Measurements from ENCODE around the gene LACTBL1.
A peak's percentile ranks its signal among the peaks of the same experiment; 100 is the strongest.
"Not testable (repeated sequence)": the region's sequence is repeated elsewhere in the genome, so short reads cannot be mapped to it uniquely, and the experiment has no call there.

LACTBL1 gene, protein sequence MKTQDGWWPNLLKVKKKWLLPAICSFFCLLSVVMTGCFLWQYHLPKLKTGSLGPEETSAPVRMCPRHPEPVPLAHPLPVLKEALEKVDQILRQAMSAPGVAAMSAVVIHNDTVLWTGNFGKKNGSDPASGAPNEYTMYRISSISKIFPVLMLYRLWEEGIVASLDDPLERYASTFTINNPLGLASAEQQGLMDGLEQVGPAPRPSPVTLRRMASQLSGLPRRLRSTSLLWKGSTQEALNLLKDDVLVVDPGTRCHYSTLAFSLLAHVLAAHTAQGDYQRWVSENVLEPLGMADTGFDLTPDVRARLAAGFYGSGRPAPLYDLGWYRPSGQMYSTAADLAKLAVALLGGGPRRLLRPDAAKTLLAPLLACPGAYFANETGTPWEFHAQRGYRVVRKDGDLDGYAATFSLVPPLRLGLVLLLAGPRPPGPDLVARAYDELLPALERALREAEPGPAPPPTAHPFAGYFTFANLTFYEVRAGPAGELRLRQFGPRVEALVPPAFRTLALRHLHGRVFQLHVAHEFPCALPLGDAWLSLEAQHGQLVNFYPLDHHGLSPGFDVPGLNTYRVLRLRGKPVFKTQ

DNA sequence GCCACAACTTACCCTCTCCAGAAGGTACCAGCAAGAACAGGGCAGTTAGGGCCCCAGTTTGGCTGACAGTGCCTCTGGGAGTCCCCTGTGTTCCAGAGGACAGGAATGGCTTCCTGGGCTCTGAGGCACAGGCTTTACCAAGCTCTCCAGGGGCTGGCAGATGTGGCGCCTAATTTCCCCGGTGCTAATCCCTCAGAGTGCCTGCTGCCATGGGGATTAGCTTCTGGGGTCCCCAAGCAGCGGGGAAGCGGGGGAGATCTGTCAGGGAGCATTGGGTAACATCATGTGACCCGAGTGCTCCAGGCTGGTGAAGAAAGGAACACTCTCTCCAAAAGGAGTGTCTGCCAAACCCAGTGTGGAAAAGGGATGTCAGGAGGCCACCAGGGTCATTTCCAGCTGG is at the start of gene LACTBL1:
Gene LACTBL1, minus strand, starts transcription at position 107 of the 400 bp plus-strand sequence. CDS start 550 bp downstream, outside the sequence.
- no peak for DNase-seq (ENCODE audit: low spot score)

DNA sequence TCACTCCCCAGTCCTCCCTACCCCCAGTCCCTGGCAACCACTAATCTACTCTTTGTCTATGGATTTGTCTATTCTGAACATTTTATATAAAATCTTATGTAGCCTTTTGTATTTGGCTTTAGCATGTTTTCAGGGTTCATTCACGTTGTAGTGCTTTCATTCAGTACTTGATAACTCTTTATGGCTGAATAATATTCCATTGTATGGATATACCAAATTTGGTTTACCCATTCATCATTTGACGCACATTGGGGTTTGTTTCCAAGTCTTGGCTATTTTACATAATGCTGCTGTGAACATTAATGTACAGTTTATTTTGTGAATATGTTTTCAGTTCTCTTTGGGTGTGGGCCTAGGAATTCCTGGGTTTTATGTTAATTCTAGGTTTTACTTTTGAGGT is 49.2 kb upstream of the LACTBL1 start:
- DNase-seq (ENCODE audit: low spot score) = no peak

DNA sequence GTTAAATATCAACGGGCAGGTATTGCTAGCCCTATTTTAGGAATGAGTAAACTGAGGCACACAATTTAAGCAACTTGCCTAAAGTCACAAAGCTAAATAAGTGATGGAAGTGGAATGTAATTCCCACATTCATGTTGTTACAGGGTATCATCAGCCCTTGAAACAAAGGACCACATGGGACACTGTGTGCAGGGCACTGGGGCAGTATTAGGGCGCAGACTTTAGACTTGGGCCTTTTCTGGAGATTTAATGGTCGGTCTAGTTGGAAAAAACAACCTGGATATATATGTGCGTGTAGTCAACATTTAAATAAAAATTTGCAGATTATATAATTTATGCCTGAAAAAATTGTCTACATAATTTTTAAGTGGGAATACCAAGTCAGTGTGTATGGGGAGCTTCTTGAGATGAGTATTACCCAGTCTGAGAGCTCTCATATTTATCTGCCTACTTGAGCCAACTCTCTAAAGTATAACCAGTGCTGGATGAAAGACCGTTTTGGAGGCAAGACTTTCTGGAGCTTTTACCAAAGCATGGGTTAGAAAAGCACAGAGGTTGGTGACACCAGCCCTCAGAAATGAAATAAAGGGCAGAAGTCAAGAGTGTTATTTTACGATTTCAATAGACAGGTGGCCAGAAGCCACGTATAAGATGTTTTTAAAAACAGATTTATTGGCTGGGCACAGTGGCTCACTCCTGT is 48.2 kb upstream of the LACTBL1 start:
- no peak for DNase-seq (ENCODE audit: low spot score)

DNA sequence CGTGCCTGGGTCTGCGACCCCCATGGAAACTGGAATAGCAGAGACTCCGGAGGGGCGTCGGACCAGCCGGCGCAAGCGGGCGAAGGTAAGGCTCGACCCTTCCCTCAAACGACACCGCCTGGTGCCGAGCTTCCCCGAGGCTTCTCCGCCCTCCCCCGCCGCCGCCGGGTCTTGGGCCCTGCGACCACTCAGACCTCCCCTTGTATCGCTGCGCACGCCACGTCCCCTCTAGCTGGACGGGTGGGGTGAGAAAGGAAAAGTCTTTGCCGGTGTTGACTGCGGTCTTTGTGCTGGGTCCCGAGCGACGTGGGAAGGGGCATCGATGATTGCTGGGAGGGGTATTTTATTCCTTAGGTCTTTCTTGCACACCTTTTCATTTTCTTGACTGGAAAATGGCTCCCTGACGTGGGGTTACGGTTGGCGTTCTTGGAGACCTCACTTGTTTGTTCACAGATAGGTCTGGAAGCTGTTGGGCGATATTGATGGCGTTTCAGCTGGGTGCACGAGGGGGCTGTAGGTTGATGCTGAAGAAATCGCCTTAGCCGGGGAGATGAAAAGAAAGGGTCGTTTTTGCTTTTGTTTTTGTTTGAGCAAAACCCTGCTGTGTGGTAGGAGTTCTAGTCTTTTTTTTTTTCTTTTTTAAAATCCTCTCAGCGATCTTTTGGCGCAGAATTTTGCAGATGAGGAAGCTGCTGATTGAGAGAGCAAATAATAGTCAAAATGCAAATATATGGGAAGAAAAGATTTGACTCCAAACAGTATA is 47.4 kb upstream of the LACTBL1 start:
- peak; percentile 10 for DNase-seq (ENCODE audit: low spot score)

DNA sequence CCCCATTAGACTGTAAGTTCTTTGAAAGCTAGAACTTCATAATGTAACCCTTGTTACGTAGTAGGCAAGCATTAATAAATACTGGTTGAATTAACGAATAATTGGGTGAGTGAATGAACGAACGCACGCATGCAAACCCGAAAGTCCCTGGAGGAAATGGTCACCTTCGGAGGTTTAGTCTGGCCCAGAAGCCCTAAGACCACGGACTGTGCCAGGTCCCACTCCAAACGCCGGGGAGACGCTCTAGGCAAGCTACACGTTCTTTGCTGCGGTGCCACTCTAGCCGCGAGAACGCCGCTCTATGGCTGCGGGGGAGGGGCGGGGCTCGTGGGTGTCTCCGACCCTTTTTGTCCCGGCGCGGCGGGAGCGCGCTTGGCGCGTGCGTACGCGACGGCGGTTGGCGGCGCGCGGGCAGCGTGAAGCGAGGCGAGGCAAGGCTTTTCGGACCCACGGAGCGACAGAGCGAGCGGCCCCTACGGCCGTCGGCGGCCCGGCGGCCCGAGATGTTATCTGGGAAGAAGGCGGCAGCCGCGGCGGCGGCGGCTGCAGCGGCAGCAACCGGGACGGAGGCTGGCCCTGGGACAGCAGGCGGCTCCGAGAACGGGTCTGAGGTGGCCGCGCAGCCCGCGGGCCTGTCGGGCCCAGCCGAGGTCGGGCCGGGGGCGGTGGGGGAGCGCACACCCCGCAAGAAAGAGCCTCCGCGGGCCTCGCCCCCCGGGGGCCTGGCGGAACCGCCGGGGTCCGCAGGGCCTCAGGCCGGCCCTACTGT is 46.6 kb upstream of the LACTBL1 start, which contains the start of gene KDM1A:
Gene KDM1A, plus strand, starts transcription at position 375 of the 769 bp plus-strand sequence. Its CDS starts 129 bp downstream, at position 504.
- DNase-seq (ENCODE audit: low spot score) = peak; percentile 90

DNA sequence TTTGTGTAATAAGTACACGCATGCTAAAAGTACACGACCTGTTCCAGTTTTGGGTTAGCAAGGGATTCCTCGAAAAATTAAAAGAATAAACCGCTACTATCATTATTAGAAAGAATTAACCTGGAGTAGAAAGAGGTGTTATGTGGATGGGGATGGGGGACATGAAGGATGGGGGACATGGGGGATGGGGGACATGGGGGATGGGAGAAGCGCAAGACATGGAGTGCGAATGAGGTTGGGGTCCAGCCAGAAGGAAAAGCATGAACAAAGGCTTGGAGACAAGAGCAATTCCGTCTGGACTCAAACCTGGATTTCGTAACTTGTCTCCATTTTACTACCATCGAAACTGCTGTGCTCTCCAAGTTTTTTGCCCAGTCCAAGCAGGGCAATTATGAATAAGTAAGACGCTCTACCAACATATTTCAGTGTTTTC is 46.0 kb upstream of the LACTBL1 start:
- DNase-seq (ENCODE audit: low spot score) = no peak

DNA sequence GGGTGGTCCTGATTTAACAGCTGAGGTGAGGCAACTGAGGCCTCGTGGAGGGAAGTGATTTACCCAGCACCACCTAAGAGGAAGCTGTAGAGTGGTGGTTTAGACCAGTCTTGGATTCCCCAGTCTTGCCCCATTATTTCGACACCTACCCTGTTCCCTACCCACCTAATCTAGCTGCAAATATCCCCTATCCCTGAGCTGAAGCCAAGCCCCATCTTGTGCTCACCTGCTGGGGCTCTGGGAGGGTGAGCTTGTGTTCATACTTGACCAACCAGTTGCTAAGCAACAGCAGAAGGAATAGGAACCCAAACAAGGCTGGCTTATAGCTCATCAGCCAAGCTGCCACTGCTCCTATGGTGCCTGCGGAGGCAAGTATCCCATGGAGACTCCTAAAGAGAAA is 41.0 kb upstream of the LACTBL1 start:
- no peak for DNase-seq (ENCODE audit: low spot score)

DNA sequence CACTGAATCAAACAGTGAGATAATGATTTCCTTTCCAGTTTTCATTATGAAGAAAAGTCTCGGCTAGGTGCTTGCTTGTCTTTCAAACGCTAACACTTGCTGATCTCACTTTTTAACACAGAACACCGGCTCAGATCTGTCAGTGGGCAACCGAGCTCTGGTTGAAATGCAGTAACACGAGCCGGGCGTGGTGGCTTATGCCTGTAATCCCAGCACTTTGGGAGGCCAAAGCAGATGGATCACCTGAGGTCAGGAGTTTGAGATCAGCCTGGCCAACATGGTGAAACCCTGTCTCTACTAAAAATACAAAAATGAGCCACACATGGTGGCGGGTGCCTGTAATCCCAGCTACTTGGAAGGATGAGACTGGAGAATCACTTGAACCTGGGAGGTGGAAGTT is 37.4 kb upstream of the LACTBL1 start:
- DNase-seq (ENCODE audit: low spot score) = not testable (repeated sequence)

DNA sequence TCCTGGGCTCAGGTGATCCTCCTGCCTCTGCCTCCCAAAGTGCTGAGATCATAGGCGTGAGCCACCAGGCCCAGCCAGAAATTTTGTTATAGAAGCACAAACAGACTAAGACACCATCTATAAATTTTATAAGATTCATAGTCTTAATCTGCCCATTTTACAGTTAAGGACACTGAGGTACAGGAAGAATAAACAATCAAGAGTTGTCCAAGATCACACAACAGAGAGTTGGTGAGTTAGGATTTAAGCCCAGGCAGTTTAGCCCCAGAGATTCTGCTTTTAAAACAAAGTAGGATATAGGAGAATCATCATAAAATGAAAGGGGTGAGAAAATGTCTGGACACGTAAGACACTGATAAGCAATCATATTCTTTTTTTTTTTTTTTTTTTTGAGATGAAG is 36.2 kb upstream of the LACTBL1 start:
- DNase-seq (ENCODE audit: low spot score) = no peak

DNA sequence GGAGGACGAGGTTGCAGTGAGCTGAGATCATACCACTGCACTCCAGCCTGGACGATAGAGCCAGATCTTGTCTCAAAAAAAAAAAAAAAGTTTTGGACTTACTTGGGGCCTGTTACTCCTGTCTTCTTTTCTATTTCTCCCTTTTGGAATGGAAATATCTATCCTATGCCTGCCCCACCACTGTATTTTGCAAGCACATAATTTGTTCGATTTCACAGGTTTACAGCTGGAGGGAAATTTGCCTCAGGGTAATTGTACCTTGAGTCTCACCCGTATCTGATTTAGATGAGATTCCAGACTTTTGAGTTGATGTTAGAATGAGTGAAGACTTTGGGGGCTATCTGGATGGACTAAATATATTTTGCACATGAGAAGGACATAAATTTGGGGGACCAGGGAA is 34.4 kb upstream of the LACTBL1 start:
- DNase-seq (ENCODE audit: low spot score) = no peak

DNA sequence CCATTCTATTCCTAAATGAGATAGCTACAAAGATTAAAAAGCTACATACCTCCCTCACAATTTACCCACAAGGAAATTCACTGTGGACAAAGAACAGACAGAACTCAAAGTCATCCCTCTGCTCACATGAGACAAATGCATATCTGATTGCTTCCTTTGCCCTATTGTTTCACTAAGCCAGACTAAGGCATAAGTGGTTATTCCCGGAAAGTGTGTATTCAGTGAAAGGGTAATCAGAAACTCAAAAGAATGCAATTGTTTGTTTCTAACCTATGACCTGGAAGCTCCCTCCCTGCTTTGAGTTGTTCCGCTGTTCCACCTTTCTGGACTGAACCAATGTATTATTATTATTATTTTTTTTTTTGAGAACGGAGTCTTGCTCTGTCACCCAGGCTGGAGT is 32.1 kb upstream of the LACTBL1 start:
- not testable (repeated sequence) for DNase-seq (ENCODE audit: low spot score)

DNA sequence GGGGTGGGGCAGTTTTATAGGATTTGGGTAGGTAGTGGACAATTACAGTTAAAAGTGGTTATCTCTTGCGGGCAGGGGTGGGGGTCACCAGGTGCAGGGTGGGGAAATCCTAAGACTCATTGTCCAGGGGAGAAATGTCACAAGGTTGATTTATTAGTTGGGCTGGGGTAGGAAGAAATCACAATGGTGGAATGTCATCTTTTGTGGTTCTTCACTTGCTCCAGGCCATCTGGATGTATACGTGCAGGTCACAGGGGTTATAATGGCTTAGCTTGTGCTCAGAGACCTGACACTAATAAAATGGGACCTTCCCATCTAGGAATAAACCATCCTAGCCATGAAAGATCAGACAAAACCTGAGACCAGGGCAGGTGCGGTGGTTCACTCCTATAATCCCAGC is 31.4 kb upstream of the LACTBL1 start:
- no peak for DNase-seq (ENCODE audit: low spot score)

DNA sequence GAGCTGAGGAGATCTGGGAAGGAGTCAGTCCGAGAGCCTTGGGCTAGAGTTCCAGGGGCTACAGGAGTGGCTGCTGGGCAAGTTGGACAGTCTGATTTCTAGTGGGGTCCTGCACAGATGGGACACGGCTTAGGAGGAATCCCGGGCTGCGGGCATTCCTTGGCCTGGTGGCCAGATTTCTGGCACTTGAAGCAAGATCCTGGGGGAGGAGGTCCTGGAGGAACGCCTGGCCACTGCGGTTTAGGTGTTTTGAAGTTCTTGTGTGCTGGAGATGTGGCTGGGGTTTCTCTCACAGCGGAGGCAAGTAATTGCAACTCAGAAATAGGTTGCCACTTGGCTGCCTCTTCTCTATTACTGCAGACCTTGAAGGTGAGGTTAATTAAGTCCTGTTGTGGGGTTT is 29.6 kb upstream of the LACTBL1 start:
- DNase-seq (ENCODE audit: low spot score) = not testable (repeated sequence)

DNA sequence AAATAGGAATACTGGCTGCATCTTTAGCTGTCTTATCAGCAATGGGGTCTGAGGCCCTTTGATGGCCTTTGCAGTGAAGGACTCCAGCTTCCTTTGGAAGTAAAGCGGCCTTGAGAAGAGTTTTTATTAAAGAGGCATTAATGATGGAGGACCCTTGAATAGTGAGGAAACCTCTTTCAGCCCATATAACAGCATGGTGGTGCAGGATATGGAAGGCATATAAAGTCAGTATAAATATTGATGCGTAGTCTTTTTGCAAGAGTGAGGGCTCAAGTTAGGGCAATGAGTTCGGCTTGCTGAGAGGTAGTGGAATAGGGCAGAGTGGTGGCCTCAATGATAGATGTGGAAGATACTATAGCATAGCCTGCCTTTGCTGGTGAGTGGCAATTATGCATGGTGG is 27.5 kb upstream of the LACTBL1 start:
- DNase-seq (ENCODE audit: low spot score) = not testable (repeated sequence)

DNA sequence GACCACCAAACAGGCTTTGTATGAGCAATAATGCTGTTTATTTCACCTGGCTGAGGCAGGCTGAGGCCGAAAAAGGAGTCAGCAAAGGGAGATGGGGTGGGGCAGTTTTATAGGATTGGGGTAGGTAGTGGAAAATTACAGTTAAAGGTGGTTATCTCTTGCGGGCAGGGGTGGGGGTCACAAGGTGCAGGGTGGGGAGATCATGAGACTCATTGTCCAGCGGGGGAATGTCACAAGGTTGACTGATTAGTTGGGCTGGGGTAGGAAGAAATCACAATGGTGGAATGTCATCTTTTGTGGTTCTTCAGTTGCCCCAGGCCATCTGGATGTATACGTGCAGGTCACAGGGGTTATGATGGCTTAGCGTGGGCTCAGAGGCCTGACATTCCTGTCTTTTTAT is 24.9 kb upstream of the LACTBL1 start:
- DNase-seq (ENCODE audit: low spot score) = not testable (repeated sequence)

DNA sequence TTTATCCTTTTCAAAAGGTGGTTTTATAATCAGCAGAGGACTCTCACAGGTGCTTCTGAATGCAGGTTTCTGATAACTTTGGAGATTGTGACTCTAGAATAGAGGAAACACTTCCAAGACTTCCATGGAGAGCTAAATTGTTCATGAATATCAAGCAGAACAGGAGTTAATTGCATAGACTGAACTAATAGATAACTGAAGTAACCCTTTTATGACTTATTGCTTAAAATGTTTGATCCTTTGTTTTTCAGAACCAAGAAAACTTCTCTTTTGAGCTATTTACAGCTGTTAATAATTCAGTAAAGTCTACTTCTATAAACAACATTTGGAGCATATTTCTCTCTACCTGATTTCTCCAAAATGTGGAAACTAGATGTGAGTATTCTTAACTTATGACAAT is 23.1 kb upstream of the LACTBL1 start:
- no peak for DNase-seq (ENCODE audit: low spot score)

DNA sequence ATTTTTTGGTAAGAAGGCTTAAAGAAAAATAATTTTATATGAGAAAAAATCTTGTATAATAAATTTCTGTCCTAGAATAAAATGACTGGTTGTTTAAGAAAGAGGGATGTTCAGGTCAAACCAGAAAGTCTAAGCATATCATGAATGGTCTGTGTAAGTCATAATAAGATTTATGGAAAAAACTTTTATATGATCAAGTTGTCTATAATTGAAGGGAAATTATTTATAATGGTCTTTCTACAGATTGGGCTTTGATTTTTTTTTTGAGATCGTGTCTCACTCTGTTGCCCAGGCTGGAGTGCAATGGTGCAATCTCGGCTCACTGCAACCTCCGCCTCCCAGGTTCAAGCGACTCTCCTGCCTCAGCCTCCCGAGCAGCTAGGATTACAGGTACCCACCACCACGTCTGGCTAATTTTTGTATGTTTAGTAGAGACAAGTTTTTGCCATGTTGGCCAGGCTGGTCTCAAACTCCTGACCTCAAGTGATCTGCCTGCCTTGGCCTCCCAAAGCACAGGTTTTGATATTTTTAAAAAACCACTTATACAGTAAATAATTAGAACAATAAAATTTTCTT is 20.6 kb upstream of the LACTBL1 start:
- DNase-seq (ENCODE audit: low spot score) = not testable (repeated sequence)

DNA sequence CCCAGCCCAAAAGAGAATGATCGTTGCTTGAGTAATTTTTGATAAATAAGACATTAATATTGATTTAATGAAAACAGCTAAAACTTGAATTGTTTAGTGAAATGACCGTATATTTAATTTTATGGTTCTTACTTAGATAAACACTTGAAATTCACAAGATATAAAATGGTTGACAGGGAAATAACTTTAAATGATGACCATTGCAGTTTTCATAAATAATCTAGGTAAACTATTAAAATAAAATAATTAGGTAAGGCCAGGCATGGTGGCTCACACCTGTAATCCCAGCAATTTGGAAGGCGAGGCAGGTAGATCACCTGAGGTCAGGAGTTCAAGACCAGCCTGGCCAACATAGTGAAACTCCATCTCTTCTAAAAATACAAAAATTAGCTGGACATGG is 19.7 kb upstream of the LACTBL1 start:
- not testable (repeated sequence) for DNase-seq (ENCODE audit: low spot score)

DNA sequence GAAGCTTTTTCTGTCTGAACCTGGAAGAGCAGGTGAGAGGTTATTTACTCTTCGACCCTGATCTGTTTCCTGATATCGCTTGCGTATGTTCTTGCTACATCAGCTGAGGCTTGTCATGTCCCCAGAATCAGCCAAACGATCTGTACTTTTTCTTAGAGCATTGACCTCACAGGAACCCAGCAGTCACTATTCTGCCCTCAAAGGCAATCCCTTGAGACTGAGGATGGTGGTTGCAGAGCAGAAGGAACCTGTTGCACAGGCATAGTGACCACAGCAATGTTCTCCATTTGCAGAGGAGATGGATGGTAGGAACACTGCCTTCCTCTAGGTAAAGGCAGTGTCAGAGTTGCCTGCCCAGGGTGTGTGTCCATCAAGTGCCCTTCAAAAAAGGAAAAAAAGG is 11.3 kb upstream of the LACTBL1 start:
- DNase-seq (ENCODE audit: low spot score) = no peak

DNA sequence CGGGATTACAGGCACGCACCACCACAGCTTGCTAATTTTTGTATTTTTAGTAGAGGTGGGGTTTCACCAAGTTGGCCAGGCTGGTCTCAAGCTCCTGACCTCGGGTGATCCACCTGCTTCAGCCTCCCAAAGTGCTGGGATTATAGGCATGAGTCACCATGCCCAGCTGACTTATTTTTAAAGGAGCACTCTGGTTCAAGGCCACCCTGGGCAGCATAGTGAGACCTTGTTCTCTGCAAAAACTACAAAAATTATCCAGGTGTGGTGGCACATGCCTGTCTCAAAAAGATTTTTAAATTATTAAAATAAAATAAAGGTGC is 7.8 kb upstream of the LACTBL1 start:
- not testable (repeated sequence) for DNase-seq (ENCODE audit: low spot score)

DNA sequence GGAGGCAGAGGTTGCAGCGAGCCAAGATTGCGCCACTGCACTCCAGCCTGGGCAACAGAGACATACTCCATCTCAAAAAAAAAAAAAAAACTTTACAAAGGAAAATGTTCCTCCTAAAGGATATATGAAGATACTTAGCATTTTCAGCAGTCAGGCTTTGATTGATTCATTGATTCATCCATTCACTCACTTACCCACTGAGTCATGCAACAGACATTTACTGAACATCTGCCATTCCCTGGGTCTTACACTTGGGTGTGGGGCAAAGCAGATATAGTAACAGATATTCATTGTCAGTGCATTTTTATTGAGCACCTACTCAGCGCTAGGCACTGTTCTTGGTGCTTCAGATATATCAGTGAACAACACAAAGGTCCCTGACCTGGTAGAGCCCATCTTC is 5.6 kb upstream of the LACTBL1 start:
- no peak for DNase-seq (ENCODE audit: low spot score)

Data from hematopoietic multipotent progenitor cell treated with erythropoietin and hydrocortisone succinate and interleukin-3 and kit ligand, for 17 days (in vitro differentiated cells).